ENCODE data around the gene KRTAP10-3.
A peak's percentile ranks its signal among the peaks of the same experiment; 100 is the strongest.

The KRTAP10-3 gene

GRCh38 chr21:44547656-44548331 lies 10.8 kb downstream of the KRTAP10-3 start:
- DNase-seq, result peak; percentile 35

GRCh38 chr21:44544566-44544965 lies 14.0 kb downstream of the KRTAP10-3 start:
- DNase-seq, result peak; percentile 10

GRCh38 chr21:44542716-44543115 lies 15.9 kb downstream of the KRTAP10-3 start:
- no peak for DNase-seq

- DNase-seq, result no peak
Observed at GRCh38 chr21:44540741-44541288, 17.8 kb downstream of the KRTAP10-3 start.

GRCh38 chr21:44539991-44540666 lies 18.5 kb downstream of the KRTAP10-3 start, which contains the start of gene KRTAP10-1:
Gene KRTAP10-1, minus strand, starts transcription at chr21:44540195. Its CDS starts 45 bp downstream, at chr21:44540150.
- DNase-seq, result peak; percentile 7

GRCh38 chr21:44539046-44539445 lies 19.5 kb downstream of the KRTAP10-3 start:
- peak; percentile 12 for DNase-seq

- DNase-seq, result no peak
Observed at GRCh38 chr21:44537930-44538911, 20.4 kb downstream of the KRTAP10-3 start.

- DNase-seq, result no peak
Observed at GRCh38 chr21:44535963-44536362, 22.6 kb downstream of the KRTAP10-3 start.

GRCh38 chr21:44534688-44535087 lies 23.9 kb downstream of the KRTAP10-3 start:
- no peak for DNase-seq

- DNase-seq, result no peak
Observed at GRCh38 chr21:44533891-44534627, 24.5 kb downstream of the KRTAP10-3 start.

GRCh38 chr21:44533121-44533890 lies 25.3 kb downstream of the KRTAP10-3 start:
- DNase-seq, result no peak

- no peak for DNase-seq
Observed at GRCh38 chr21:44532712-44533111, 25.9 kb downstream of the KRTAP10-3 start.

- no peak for DNase-seq
Observed at GRCh38 chr21:44531606-44532564, 26.7 kb downstream of the KRTAP10-3 start.

GRCh38 chr21:44530903-44531605 lies 27.5 kb downstream of the KRTAP10-3 start:
- DNase-seq, result no peak

GRCh38 chr21:44530221-44530902 lies 28.2 kb downstream of the KRTAP10-3 start:
- no peak for DNase-seq

- no peak for DNase-seq
Observed at GRCh38 chr21:44529503-44530125, 29.0 kb downstream of the KRTAP10-3 start.

- no peak for DNase-seq
Observed at GRCh38 chr21:44529011-44529421, 29.6 kb downstream of the KRTAP10-3 start.

GRCh38 chr21:44528634-44528995 lies 30.0 kb downstream of the KRTAP10-3 start:
- no peak for DNase-seq

Data from stimulated activated CD8-positive, alpha-beta memory T cell treated with anti-CD3 and anti-CD28 coated beads, Interleukin-4, amount 100 ng/mL, for 48 hours (primary cell).